SK-MEL-5 (cell line): ENCODE results near the gene SNRPN. TPM values are rescaled to one million over a fixed set of nuclear protein-coding genes. Genes with fewer than 3 reads are reported as not detected.
"Not testable (repeated sequence)": the region's sequence is repeated elsewhere in the genome, so short reads cannot be mapped to it uniquely, and the experiment has no call there.

Experiments used
- DNase-seq: peaks from one replicate; pipeline ENCODE4 v3.0.0-alpha.2; 2016; ENCODE audit warnings: low read depth, low spot score
- in situ Hi-C: cut with HindIII; loops from 2 replicates; pipeline ENCODE4 v1.10.0; 2016; ENCODE audit warnings: low sequenced_read_pairs, high pct_unique_total_duplicates, low pct_unique_long_range_greater_than_20kb
- small RNA-seq, 2 experiments: library from RNA; depleted of rRNA; stranded (forward); fragments of <200 nt; gene quantifications; one replicate each; pipeline ENCODE3, GENCODE V24; 2014
- total RNA-seq: library from RNA; depleted of rRNA; stranded (reverse); fragments of >200 nt; shearing (Covaris generic); gene quantifications from 2 replicates; pipeline ENCODE4 v1.2.3, GENCODE V29; 2014; rRNA removed

The SNRPN gene
- total RNA-seq, 1 experiment from 2014 or later, result 73.5 TPM

DNA sequence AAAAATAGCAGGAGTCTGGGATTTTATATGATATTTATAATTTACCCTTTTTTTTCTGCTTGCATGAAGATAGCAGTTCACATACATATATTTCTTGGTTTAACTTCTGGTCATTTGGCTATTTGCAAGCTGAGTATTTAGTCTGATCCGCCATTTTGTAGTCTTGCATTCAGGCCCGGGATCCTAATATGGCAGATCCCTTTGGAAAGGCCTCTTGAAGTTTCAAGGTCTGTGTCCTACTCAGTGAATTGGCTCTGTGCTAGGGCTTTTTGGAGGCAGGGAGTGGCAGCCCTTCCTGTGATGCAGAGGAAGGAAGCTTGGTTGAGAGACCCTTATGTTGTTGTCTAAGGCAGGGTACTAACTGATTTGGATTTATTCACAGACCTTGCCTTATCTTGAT, 2.9 kb downstream of the SNRPN start:
- no peak for DNase-seq
- in situ Hi-C loops, result no loop called here

DNA sequence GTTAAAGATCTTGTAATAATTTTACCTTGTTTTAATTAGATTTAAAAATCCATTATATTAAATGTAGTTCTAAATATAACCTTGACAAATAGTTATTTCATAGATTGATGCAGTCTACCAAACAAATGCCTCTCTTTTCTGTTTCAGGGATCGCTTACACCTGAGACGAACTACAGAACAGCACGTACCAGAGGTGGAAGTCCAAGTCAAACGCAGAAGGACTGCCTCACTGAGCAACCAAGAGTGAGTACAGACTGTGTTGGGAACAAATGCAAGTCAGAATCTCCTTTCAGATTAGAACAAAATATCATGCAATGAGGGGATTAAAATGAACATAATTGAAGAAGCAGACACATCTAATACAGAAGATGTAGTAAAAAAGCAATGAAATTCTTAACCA, 7.2 kb downstream of the SNRPN start:
- DNase-seq, result no peak
- in situ Hi-C loops, result no loop called here

DNA sequence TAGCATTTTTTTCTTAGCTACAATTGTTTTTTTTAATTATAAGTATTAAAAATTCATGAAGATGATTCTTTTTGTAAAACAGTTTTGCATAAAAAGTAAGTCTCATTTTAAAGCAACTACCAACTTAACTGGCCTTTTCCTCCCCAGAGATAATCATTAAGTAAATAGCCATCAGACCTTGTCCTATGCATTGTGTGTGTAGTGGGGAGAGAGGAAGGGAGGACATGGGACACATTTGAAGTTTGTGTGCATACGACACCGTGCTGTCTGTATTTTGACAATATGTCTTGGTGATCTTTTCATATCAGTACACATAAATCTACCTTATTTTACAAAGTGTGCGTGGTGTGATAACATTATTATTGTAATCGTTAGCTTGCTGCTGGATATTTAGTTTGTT, 8.1 kb downstream of the SNRPN start:
- in situ Hi-C loops, result no loop called here

DNA sequence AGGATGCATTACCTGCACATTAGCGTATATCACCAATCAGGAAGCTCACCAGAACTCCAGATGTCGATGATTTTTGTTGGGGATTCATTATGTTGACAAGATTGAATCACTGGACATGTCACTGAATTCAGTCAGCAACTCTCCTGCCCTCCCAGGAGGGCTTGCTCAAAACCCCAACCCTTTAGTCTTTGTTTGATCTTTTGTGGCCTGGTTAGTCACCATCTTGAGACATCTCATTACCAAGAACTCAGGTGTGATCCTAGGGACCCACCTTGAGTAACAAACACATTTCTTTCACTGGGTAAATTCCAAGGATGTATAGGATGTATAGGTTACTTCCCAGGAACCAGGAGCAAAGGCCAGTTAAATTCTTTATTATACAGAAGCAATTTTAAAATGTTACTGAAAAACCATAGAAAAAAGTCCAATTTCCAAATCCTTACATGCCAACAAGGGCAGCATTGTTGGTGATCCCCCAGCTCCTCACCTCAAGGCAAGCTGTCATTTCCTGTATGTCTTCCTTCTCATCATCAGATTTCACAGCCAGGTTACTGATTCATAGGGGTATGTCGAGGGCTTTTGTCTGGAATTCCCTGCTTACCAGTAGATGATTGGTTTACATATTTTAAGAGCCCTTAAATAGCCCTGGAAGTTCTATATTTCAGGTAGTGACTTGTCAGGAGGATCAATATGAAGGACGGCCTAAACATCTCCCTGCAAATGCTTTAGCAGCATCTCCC, 11.7 kb downstream of the SNRPN start:
- DNase-seq, result no peak
- in situ Hi-C loops, result no loop called here

More for the DNA sequence above, 8.1 kb downstream of the SNRPN start:
- no peak for DNase-seq

DNA sequence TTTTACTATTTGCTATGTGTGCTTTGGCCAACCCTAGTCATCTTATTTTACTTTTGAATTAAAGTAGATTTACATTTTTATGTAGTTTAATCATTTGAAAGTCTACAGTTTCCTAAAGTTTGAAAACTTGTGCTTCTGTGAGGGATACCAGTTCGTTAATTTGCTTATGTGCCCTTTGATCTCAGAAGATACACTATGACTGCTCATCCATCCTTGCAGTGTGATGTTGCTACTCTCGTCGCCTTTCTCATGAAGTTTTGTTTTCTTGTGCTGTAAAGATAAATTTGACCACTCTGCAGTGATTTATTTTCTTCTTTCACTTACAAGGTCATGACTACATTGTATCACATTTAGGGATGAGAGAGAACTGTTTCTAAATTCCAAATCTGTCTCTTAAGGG, 16.3 kb downstream of the SNRPN start:
- DNase-seq, result no peak
- in situ Hi-C loops, result no loop called here

DNA sequence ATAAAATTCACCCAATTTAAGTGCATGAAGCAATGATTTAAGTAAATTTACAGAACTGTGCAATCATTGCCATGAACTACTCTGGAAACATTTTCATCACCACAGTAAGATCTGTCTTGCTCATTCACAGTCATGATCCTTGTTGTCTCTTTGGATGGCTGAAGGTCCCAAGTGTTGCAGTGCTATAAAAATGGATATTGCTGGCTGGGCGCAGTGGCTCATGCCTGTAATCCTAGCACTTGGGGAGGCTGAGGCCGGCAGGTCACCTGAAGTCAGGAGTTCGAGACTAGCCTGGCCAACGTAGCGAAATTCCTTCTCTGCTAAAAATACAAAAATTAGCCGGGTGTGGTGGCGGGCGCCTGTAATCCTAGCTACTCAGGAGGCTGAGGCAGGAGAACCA, 17.0 kb downstream of the SNRPN start:
- in situ Hi-C loops, result no loop called here
- DNase-seq, result no peak

DNA sequence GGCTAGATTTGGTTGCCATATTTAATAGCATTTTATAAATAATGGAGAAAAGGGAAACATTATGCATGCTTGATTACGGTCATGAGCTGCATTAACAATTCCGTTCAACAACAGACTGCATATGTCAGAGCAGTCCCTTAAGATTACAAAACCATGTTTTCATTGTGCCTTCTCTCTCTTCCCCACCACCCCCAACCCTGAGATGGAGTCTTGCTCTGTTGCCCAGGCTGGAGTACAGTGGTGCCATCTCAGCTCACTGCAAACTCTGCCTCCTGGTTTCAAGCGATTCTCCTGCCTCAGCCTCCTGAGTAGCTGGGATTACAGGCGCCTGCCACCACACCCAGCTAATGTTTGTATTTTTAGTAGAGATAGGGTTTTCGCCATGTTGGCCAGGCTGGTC, 17.9 kb downstream of the SNRPN start:
- in situ Hi-C loops, DNase-seq: not testable (repeated sequence)

DNA sequence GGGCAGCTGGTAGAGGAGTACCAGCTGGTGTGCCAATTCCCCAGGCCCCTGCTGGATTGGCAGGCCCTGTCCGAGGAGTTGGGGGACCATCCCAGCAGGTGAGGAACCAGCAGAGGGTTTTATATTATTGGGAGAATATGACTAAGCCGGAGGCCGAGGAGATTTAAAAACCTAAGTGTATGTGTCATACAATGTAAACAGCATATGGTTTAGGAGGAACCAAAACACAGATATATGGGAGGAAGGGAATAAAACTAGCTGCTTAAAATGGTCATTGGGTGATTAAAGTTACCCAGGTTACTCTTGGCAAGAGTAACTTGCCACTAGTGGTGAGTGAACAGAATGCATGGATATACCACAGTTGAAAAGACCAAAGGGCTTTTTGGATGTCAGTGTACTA, 22.1 kb downstream of the SNRPN start:
- in situ Hi-C loops, result no loop called here
- no peak for DNase-seq

DNA sequence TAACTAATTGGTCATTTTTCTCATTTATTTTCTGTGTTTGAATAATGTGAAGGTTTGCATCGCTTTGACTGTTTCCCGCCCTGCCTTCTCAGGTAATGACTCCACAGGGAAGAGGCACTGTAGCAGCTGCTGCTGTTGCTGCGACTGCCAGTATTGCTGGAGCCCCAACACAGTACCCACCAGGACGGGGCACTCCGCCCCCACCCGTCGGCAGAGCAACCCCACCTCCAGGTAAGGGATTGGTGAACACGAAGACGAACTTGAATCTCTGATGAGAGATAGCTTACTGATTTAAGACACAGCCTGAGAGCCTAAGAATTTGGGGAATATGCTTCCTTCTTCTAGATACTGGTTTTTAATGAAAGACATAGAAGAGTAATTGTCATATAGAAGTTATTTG, 22.9 kb downstream of the SNRPN start:
- DNase-seq, result no peak
- in situ Hi-C loops, result no loop called here

DNA sequence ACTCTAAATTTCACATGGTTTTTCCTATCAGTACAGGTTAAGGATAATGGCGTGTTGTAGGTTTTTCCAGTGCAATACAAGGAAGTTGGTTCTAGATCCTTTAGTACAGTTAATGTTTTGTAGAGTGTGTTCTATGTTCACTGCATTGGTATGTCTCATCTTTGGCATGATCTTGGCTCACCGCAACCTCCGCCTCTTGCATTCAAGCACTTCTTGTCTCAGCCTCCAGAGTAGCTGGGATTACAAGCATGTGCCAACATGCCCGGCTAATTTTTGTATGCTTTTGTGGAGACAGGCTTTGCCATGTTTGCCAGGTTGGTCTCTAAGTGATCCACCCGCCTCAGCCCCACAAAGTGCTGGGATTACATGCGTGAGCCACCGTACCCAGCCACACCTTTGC, 30.4 kb downstream of the SNRPN start:
- DNase-seq, result no peak
- in situ Hi-C loops, result no loop called here

DNA sequence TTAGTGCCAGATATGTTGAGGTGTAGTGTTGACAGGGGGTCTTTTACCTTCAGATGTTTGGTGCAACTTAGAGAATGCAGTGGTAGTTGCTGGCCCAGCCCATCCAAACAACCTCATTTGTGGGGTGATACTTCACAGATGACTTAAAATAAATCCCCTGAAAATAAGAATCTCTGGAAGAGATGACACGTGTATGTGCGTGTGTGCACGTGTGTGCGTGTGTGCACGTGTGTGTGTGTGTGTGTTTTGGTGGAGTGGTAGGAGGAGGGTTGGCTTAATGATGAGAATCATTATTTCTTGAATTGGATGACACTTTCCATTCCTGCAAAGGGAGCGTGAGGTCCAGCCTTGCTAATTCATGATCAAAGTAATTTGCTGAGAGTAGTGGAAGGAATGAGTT, 31.9 kb downstream of the SNRPN start:
- DNase-seq, result no peak
- in situ Hi-C loops, result no loop called here

DNA sequence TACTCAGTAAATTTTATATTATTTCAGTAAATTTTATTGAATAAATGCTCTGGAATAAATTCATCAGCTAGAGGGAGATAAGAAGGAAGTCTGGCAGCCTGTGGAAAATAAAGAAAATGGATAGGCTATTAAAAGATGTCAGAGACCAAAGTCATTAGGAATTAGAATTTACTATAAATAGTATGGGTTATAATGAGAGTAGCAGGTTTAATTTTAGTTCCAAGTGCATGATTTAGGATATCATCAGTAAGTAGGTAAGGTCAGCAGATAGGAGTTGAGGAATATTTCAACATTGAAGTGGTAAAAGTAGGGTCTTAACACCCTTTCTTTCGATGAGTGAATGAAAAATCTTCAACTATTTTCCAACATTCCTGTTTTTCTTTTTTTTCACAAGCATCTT, 64.6 kb downstream of the SNRPN start:
- in situ Hi-C loops, result no loop called here
- DNase-seq, result no peak

DNA sequence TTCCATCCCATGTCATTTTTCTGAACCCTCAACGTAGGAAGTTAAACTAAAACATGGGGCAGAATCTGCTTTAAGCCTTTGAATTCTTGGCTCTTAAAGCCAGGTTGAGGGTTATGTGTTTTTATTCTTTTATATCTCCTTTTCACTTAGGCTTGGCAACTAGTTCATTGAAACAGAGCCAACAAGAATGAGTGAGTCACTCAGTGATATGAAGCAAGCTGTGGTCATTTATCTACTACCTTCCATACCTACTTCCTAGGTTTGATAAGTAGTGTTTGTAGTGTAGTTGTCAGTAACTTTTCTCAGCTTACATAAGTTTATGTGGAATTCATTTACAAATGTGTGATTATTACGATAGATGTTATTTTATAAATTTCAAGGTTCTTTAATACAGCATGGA, 67.4 kb downstream of the SNRPN start:
- DNase-seq, result no peak
- in situ Hi-C loops, result no loop called here

Small RNA genes within 50 kb of the gene (small RNA-seq; reads per million reads assigned to genes)
- 0 reads per million in 2 experiments for gene AC090602.1
- 0 reads per million in 2 experiments for gene AC124312.4
- 0 reads per million in 2 experiments for gene AC124312.5

Other genes starting within 250 kb of the SNRPN start
- 2.3 and 3.2 TPM in 2 replicates for gene SNURF, start within 50 bp of the SNRPN start, total RNA-seq